HG03457 (cell line): Measurements from ENCODE around the gene CCDC157.
A peak's percentile ranks its signal among the peaks of the same experiment; 100 is the strongest.

Experiments used
- ATAC-seq: cut with Tn5 transposase; IDR thresholded peaks from one replicate; pipeline ENCODE4 v1.9.1; 2021; ENCODE audit warnings: moderate number of reproducible peaks; ENCODE audit not compliant: unreplicated experiment

The CCDC157 gene

GRCh38 chr22:30356449-30357235, at the start of gene CCDC157, which contains the start of gene SF3A1:
Gene CCDC157 (plus strand): TSS chr22:30357007. CDS start chr22:30366001, 8,994 bp downstream.
Gene SF3A1 (minus strand): TSS chr22:30356894. CDS start chr22:30356792, 102 bp downstream.
- ATAC-seq: peak; percentile 89

DNA sequence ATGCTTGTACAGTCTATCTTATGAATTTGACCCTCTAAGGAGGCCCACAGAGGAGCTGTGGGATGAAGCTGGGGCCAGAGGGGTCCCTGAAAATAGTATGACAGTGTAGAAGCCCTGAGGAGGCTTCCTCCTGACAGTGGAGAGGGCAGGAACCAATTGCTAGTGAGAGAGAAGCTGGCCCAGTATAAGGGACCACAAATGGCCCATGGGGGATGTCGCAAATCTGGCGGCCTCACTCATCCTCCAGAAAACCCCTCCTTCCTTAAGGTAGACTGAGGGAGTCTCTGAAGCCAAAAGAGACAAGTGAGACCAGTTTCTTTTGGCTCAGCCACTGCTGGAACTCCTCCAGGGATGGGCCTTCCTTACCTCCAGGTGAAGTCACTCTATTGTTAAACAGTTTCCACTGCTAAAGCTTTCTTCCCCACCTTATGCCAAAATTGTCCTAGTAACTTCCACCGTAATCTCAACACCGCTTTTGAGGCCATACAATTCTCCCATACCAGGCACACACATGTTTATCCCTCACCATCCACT, 49.7 kb upstream of the CCDC157 start:
- no peak for ATAC-seq

DNA sequence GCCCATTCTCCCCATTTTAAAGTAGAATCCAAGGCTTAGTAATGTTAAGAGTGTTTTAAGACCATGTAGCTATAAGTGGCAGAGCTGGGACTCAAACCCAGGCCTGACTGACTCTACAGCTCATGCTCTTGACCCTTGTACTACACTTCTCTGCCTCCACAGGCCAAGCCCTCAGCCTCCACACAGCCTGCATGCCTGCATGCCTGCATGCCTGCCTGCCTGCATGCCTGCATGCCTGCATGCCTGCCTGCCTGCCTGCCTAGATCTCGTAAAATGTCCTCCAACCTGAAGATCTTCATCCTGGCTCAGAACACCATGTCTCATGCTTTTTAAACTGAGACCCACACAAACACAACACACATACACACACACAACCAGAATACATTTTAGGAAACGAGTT, 48.7 kb upstream of the CCDC157 start:
- no peak for ATAC-seq

DNA sequence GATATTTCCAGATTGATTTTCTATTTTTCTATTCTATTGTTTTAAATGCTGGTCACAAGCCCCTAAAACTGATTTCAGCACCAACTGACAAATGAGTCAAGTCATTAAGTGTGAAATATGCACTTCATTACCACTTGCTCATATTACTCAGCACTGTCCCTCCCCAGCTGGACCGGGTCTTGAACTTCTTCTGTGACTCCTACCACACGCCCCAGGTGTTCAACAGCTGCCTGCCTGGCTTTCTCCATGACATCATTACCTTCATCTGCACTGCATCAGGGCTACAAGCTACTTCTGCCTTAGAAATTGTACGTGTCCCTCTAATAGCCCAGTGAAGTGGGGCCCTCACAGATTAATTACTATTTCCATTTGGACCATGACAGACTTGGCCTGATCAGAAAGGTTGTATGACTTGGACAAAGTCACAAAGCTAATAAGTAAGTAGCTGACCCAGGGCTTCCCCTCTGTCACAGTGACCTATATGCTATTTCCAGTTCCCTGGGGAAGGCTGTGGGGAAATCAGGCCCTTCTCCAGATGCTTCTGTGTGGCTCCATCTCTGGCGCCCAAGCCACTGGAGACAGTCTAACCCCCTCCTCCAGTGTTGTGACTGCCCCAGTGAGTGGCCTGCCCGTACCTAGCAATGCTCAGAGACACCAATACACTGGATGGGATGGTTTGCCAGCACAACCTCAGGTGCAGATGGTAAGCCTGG, 48.1 kb upstream of the CCDC157 start:
- ATAC-seq: no peak

DNA sequence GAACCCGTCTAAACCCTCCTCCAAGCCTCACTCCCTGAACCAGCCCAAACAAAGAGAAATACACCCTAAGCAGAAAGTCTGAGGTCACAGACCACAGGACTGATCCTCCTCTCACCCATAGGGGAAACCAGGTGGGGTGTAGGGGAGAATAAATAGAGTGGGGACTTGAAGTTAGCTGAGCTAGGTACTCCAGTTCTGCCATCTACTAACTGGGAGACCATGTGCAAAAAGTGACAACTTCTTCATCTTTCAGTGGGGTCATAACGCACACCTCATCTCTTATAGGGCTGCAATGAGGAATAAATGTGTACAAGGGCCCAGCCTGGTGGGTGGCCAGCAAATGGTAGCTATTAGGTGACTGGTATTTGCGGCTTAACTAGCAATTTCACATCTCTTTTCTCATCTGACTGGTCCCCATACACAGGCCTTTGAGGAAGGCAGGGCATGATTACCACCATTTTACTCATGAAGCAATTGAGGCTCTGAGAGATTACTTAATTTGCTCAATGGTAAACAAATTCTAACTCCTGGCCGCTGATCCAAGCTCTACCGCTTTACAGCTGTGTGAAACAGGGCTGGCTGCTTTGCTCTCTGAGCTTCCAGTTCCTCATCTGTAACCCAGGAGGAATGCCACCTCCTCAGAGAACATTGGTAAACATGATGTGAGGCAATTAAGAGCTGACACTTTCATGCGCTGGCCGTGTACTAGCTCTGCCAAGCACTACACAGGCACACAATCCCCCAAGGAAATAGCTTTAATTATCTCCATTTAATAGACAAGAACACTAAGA, 46.7 kb upstream of the CCDC157 start:
- ATAC-seq: no peak

DNA sequence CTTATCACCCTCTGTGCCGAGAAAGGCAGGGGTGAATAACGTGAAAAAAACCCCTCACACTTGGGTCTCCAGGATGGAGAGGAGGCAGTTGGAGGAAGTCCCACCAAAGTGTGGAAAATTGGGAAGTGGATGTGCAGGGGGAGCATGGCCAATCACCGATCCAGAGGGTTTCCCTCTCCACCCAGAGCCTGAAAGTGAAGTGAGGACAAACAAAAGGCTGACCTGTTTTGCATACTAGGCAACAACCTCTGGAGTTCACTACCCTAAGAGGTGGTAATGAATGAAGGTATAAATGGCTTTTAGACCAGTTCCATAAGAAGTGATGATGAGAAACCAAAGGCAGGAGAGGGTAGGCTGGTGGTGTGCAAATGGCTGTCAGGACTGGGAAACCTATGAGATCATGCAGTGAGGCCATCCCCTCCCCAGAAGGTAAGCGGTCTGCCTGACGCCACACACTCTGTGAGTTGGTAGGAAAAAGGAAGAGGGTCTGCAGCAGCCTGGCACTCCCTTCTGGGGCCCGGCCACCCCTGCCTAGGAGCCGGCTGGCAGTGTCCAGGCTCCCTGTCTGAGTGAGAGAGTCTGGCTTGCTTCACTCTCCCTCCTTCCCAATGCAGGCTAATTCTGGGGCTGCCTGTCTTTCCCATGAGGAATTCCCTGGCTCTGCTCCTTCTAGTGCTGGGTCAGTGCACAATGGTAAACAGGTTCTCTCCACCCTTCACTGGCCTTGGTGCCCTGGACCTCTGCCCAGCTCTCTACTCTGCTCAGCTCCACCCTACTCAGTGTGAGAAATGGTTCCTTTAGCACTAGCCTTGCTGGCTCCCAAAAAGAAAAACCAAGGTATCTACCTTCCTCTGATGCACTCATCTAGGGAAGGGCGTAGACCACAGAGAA, 45.7 kb upstream of the CCDC157 start:
- no peak for ATAC-seq

DNA sequence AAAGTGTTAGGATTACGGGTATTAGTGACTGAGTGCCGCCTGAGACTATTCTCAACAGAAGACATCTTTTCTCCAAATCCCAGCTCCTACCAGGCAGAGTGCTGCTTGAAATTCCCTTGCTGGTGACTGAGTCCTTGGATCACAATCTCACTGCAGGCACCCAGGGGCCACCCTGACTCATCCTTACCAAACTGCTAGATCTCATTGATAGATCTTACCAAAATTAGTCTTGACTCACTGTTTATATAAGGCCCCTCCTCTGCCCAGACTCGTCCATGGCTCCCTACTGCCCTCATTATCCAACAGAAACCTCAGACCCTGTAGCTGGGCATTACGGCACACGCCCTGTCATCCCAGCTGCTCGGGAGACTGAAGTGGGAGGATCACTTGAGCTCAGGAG, 44.8 kb upstream of the CCDC157 start:
- no peak for ATAC-seq

GRCh38 chr22:30313527-30314363, 43.1 kb upstream of the CCDC157 start:
- no peak for ATAC-seq

DNA sequence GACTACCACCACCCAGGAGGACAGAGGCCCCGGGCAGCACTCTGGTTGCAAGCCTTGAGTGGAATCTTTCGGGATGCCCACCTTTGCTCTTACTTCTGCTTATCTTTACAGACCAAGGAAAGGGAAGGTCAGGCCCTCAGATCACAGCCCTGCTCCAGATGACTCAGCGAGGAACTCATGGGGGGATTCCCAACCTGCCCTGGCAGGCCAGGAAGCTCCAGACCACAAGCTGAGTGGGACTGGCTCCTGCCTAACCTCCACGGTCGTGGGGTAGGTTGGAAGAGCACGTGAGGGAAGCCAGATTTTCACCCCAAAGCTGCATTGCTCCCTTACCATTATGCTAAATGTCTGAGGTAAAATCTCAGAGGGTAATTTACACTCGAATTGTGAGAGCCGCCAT, 41.9 kb upstream of the CCDC157 start:
- no peak for ATAC-seq

GRCh38 chr22:30315962-30316576, 40.7 kb upstream of the CCDC157 start:
- ATAC-seq: no peak

GRCh38 chr22:30317778-30318177, 39.0 kb upstream of the CCDC157 start:
- ATAC-seq: no peak

- no peak for ATAC-seq
These were observed 37.9 kb upstream of the CCDC157 start for GRCh38 chr22:30318799-30319419.

DNA sequence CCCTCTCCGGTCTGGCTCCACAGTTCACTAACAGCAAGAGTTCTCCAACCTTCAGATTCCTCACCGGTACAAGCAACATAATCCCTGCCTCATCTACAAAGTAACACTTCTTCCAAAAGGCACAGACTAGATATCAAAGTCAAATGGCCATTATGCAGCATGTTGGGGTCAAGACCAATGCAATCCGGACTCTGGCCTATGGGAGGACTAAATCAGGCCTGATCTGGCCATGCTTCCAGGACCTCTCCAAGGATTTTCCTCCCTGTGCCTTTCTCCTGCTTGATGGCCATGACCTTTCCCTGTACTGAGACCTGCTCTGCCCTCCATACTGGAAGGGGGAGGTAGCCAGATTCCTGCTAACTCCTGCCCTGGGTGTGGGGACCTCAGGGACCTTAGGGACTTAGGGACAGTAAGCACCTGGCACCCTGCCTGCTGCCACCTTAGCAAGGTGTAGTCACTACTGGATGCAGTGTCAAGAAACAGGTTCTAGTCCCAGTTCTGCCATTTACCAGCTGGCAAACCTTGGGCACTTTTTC, 36.7 kb upstream of the CCDC157 start:
- no peak for ATAC-seq

GRCh38 chr22:30321461-30321860, 35.3 kb upstream of the CCDC157 start:
- no peak for ATAC-seq

- no peak for ATAC-seq
These were observed 33.6 kb upstream of the CCDC157 start for GRCh38 chr22:30323246-30323645.

DNA sequence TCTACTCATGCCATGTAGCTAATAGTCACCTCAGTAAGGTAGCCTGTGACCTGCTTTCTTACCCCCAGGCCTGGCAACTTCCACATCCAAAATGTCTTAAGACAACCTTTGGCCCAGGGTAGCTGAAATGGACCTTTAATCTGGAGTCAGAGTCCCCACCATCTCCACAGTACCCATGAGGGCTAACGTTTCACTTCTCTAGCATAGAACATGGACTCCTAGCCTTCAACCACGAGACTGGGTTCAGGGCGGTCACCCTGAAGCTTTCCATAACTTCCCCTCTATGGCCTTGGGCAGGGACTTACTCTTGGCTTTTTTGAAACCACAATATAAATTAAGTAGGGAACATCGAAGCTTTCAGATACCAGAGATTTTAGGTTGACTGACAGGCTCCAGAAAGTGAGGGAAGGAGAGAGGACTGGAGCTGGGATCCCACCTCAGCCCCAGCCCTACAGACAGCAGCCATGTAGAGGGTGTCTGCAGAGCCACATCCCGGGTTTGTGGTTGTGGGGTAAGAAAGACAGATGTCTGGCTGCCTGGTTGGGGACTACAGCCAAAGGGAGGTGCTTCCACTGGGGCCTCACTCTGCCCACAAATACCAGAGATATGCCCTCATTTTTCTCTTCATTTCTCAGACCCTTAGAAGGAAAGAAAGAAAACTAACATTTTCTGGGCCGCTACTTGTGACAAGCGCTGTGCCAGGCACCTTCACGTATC, 32.6 kb upstream of the CCDC157 start:
- ATAC-seq: no peak

GRCh38 chr22:30325065-30325720, 31.6 kb upstream of the CCDC157 start:
- ATAC-seq: no peak
